Measurements from ENCODE around the gene RREB1.

GRCh38 chr6:7218406-7218988 lies 110.7 kb downstream of the RREB1 start:
- TF ChIP-seq CTCF (IDR thresholded peaks at IDR 0.05; ENCODE audit: insufficient read depth, low read depth, low read length) (no peak), EZH2 (IDR thresholded peaks at IDR 0.05; ENCODE audit: insufficient read depth, low read length) (no peak)
